HepG2 (cell line): ENCODE results near the gene LRRC8C. TPM values are rescaled to one million over a fixed set of nuclear protein-coding genes. Genes with fewer than 3 reads are reported as not detected.

Source experiments
- ARID3A ChIP-seq: IDR thresholded peaks from 2 replicates; pipeline ENCODE4 v1.6.1; 2012; ENCODE audit warnings: low read depth, low read length, improper control_type of control experiment
- CCAR2 ChIP-seq: fragments of 200-400 bp; formaldehyde crosslinking; optimal IDR thresholded peaks from 2 replicates; pipeline ENCODE3; 2018; ENCODE audit warnings: low read depth, mild to moderate bottlenecking, low read length, moderate library complexity
- IRF2 ChIP-seq: IDR thresholded peaks from 2 replicates; pipeline ENCODE4 v1.6.1; 2018; ENCODE audit warnings: missing genetic modification reagents, missing compliant biosample characterization
- ISX ChIP-seq: sonication (generic); formaldehyde crosslinking; conservative IDR thresholded peaks from 2 replicates; pipeline ENCODE4 v1.5.0; 2020; ENCODE audit warnings: missing genetic modification reagents
- KAT8 ChIP-seq: IDR thresholded peaks from 2 replicates; pipeline ENCODE4 v1.6.1; 2016; ENCODE audit warnings: missing genetic modification reagents, missing compliant biosample characterization
- MTF1 ChIP-seq: sonication (generic); formaldehyde crosslinking; IDR thresholded peaks from 2 replicates; pipeline ENCODE4 v1.5.0; 2020; ENCODE audit warnings: missing genetic modification reagents
- NR1H2 ChIP-seq: sonication (generic); formaldehyde crosslinking; IDR thresholded peaks from 2 replicates; pipeline ENCODE4 v1.8.1; 2022; ENCODE audit warnings: low read depth, missing genetic modification reagents, borderline replicate concordance
- RXRB ChIP-seq: IDR thresholded peaks from 2 replicates; pipeline ENCODE4 v1.6.1; 2016; ENCODE audit warnings: borderline replicate concordance, missing genetic modification reagents, missing compliant biosample characterization
- ZFP82 ChIP-seq: sonication (generic); formaldehyde crosslinking; IDR thresholded peaks from 2 replicates; pipeline ENCODE4 v1.5.1; 2020; ENCODE audit warnings: mild to moderate bottlenecking, missing genetic modification reagents, borderline replicate concordance
- ZNF34 ChIP-seq: sonication (generic); formaldehyde crosslinking; IDR thresholded peaks from 2 replicates; pipeline ENCODE4 v1.4.0; 2020; ENCODE audit warnings: mild to moderate bottlenecking, missing genetic modification reagents, borderline replicate concordance
- ZNF441 ChIP-seq: sonication (generic); formaldehyde crosslinking; IDR thresholded peaks from 2 replicates; pipeline ENCODE4 v1.7.0; 2021; ENCODE audit warnings: missing genetic modification reagents, borderline replicate concordance
- ZNF597 ChIP-seq: sonication (generic); formaldehyde crosslinking; IDR thresholded peaks from 2 replicates; pipeline ENCODE4 v1.5.0; 2020; ENCODE audit warnings: missing genetic modification reagents
- ZNF768 ChIP-seq: sonication (generic); formaldehyde crosslinking; IDR thresholded peaks from 2 replicates; pipeline ENCODE4 v1.4.0; 2020; ENCODE audit warnings: missing genetic modification reagents
- ZNF772 ChIP-seq: sonication (generic); formaldehyde crosslinking; IDR thresholded peaks from 2 replicates; pipeline ENCODE4 v1.5.0; 2020; ENCODE audit warnings: mild to moderate bottlenecking, missing genetic modification reagents
- polyA plus RNA-seq, 8 experiments: library from polyadenylated mRNA; depleted of rRNA in 3 of 8; stranded (reverse) in 7 of 8; unstranded in 1 of 8; fragments of >200 nt; fragmentation: Illumina TruSeq in 4 of 8; extraction: Trizol in 4 of 8; gene quantifications; 2 replicates each; pipeline versions ENCODE4 v1.2.1 to v1.2.3, GENCODE V29; 2011 to 2016; ENCODE audit warnings: low read depth in 4 of 8, missing spikeins in 1 of 8, mixed read lengths in 1 of 8; ENCODE audit not compliant: insufficient read depth in 1 of 8
- total RNA-seq, 5 experiments: library from RNA; depleted of rRNA; stranded (reverse); fragments of >200 nt; fragmentation: Illumina TruSeq; extraction: Trizol; gene quantifications; 2 replicates each; pipeline ENCODE4 v1.2.3, GENCODE V29; 2016; ENCODE audit warnings: low read depth in 1 of 5
- TF ChIP-seq, protein P1 (sequence below): sonication (generic); IDR thresholded peaks from 2 replicates; pipeline ENCODE4 v1.6.1; 2016; ENCODE audit warnings: low read depth, borderline replicate concordance
- TF ChIP-seq, protein P2 (sequence below): sonication (generic); formaldehyde crosslinking; conservative IDR thresholded peaks from 2 replicates; pipeline ENCODE4 v1.8.0; 2022; ENCODE audit warnings: missing genetic modification reagents
- TF ChIP-seq, protein P3 (sequence below): sonication (generic); formaldehyde crosslinking; IDR thresholded peaks from 2 replicates; pipeline ENCODE4 v1.4.0; 2020; ENCODE audit warnings: missing genetic modification reagents, borderline replicate concordance

Gene LRRC8C
- total and polyA plus RNA-seq, 2 of the 13 experiments (the other 11 are each of a cell fraction or from before 2014, with no cell fraction given), result 0.22 to 0.32 TPM

DNA sequence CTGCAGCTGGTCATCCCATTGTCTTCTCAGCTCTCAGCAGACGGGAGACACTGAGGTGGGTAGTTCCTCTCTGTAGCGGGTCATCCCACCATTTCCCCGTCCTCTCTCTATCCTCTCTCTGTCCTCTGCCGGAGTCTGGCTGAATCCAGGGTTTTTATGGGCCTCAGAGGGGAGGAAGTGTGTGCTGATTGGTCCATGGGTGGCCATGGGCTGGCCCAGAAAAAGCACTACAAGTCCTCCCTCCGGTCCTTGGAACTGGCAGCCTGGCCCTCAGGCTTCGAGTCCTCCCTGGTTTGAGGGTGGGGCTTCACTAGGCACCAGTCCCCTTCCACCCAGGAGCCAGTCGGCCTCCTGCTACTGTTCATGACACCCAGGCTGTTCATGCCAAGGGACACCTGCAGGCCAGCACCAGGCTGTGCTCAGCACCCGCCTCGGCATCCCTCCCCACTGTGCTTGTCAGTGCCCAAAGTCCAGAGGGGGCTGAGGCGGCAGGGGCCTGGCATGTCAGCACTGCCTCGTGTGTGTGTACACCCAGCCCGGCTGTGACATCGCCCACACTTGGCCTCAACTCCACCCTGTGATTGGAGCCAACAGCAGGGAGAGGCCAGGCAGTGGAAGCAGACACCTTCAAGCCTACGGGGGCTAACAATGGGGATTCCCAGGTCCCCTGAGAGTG is 23.0 kb upstream of the LRRC8C start (continued):
- TF ChIP-seq, protein P1, sequence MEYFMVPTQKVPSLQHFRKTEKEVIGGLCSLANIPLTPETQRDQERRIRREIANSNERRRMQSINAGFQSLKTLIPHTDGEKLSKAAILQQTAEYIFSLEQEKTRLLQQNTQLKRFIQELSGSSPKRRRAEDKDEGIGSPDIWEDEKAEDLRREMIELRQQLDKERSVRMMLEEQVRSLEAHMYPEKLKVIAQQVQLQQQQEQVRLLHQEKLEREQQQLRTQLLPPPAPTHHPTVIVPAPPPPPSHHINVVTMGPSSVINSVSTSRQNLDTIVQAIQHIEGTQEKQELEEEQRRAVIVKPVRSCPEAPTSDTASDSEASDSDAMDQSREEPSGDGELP, result no peak
- TF ChIP-seq ZNF768 (CRISPR knock-in tag) (peak; percentile 36; the same call in 1 of the 2 replicates), RXRB (no peak), CCAR2 (no peak), KAT8 (CRISPR knock-in tag) (peak; percentile 39; the same call in 1 of the 2 replicates), ARID3A (no peak), ISX (no peak), ZNF597 (no peak), ZNF441 (peak; percentile 34; the same call in 1 of the 2 replicates), ZNF34 (CRISPR knock-in tag) (0 out of 2 replicates have a peak, but pooled peaks have one; percentile 28), ZNF772 (0 out of 2 replicates have a peak, but pooled peaks have one; percentile 60), NR1H2 (no peak), IRF2 (CRISPR knock-in tag) (no peak; the same call in 1 of the 2 replicates), MTF1 (no peak), ZFP82 (CRISPR knock-in tag) (no peak)
- TF ChIP-seq, protein P2, sequence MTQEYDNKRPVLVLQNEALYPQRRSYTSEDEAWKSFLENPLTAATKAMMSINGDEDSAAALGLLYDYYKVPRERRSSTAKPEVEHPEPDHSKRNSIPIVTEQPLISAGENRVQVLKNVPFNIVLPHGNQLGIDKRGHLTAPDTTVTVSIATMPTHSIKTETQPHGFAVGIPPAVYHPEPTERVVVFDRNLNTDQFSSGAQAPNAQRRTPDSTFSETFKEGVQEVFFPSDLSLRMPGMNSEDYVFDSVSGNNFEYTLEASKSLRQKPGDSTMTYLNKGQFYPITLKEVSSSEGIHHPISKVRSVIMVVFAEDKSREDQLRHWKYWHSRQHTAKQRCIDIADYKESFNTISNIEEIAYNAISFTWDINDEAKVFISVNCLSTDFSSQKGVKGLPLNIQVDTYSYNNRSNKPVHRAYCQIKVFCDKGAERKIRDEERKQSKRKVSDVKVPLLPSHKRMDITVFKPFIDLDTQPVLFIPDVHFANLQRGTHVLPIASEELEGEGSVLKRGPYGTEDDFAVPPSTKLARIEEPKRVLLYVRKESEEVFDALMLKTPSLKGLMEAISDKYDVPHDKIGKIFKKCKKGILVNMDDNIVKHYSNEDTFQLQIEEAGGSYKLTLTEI, result no peak
- TF ChIP-seq, protein P3, sequence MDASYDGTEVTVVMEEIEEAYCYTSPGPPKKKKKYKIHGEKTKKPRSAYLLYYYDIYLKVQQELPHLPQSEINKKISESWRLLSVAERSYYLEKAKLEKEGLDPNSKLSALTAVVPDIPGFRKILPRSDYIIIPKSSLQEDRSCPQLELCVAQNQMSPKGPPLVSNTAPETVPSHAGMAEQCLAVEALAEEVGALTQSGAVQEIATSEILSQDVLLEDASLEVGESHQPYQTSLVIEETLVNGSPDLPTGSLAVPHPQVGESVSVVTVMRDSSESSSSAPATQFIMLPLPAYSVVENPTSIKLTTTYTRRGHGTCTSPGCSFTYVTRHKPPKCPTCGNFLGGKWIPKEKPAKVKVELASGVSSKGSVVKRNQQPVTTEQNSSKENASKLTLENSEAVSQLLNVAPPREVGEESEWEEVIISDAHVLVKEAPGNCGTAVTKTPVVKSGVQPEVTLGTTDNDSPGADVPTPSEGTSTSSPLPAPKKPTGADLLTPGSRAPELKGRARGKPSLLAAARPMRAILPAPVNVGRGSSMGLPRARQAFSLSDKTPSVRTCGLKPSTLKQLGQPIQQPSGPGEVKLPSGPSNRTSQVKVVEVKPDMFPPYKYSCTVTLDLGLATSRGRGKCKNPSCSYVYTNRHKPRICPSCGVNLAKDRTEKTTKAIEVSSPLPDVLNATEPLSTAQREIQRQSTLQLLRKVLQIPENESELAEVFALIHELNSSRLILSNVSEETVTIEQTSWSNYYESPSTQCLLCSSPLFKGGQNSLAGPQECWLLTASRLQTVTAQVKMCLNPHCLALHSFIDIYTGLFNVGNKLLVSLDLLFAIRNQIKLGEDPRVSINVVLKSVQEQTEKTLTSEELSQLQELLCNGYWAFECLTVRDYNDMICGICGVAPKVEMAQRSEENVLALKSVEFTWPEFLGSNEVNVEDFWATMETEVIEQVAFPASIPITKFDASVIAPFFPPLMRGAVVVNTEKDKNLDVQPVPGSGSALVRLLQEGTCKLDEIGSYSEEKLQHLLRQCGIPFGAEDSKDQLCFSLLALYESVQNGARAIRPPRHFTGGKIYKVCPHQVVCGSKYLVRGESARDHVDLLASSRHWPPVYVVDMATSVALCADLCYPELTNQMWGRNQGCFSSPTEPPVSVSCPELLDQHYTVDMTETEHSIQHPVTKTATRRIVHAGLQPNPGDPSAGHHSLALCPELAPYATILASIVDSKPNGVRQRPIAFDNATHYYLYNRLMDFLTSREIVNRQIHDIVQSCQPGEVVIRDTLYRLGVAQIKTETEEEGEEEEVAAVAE (CRISPR knock-in tag), result no peak
